ENCODE results near the gene PDE4DIP. TPM values are rescaled to one million over a fixed set of nuclear protein-coding genes. Genes with fewer than 3 reads are reported as not detected.
"Not testable (repeated sequence)": the region's sequence is repeated elsewhere in the genome, so short reads cannot be mapped to it uniquely, and the experiment has no call there.

PDE4DIP gene
- total RNA-seq, 2 experiments from 2014 or later = 43.3 to 49.8 TPM

DNA sequence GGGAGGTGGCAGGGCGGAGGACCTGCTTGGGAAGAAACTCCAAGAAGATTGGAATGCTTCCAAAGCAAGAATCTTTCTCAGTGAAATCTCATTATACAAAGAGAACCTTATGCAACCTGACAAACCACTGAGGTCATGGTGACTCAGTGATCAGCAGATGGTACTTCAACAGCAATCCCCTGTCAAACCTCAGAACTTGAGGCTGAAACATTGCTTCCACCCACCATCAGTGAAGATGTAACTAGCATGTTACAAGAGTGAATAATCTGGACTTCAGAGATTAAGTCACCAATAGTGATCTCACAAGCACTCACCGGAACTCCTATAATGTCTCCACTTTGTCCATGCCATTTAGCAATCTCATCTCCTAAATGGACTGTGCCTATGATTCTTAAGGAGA, 148.1 kb downstream of the PDE4DIP start:
- H3K4me3 Mint-ChIP-seq; H3K36me3 Mint-ChIP-seq; ATAC-seq (ENCODE audit: low read depth); H3K27ac Mint-ChIP-seq; H3K9me3 Mint-ChIP-seq; POLR2A ChIA-PET; H3K4me1 Mint-ChIP-seq; DNase-seq: not testable (repeated sequence)
- H3K27me3 Mint-ChIP-seq = peaks cover 11% of the 10 kb centered on the region

DNA sequence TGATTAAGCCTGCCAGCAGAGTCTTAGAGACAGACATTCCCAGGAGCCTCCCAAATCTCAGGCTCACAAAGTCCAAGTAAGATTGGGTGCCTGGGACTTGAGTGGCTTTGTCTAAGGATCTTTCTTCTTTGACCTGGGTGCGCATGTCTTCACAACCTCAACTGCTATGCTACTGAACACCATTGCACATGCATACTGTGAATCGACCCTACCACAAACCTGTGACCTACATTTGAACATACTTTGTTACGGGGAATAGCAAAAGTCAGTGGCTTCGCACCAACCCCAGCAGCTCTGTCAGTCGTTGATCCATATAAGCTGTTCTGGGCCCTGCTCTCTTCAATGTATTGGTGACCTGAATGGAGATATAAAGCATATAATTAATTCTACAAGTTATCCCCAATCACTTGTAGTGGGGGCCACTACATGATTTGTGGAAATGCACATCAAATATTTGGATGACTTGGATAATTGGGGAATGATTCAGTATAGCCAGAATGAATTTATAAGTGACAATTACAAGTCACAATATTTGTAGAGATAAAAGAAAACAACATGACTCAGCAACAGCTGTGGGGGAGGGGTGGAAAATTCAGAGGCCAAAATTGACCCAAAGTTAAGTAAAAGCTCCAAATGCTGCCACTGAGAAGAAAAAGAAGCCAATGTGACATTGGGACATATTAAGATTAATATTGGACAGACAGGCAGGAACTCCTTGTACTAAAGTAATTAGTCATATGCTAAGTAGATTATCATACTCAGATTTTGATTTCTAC, 152.4 kb downstream of the PDE4DIP start:
- H3K27ac Mint-ChIP-seq; H3K36me3 Mint-ChIP-seq; ATAC-seq (ENCODE audit: low read depth); H3K27me3 Mint-ChIP-seq; H3K4me3 Mint-ChIP-seq; H3K4me1 Mint-ChIP-seq; H3K9me3 Mint-ChIP-seq; DNase-seq; POLR2A ChIA-PET: not testable (repeated sequence)

DNA sequence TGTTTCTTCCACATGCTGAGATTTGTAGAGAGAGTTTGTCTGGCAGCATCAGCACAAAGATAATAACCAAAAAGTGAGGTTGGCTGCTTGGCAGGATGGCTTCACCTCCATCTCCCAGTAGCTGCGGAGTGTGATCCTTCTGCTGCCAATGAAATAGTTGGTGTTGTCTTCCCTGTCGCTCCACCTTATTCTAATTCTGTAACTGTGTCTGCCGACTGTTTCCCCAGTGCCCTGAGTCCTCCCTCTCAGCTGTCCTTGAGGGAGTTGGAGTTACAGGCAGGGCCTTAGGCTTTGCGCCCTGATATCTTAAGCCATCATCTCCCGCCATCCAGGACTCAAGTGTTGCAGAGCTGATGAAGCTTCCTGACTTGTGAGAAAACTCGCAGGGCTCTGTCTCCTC, 153.2 kb downstream of the PDE4DIP start:
- H3K27ac Mint-ChIP-seq; H3K4me1 Mint-ChIP-seq; H3K27me3 Mint-ChIP-seq; POLR2A ChIA-PET; H3K36me3 Mint-ChIP-seq; DNase-seq; H3K9me3 Mint-ChIP-seq; H3K4me3 Mint-ChIP-seq; ATAC-seq (ENCODE audit: low read depth): not testable (repeated sequence)

DNA sequence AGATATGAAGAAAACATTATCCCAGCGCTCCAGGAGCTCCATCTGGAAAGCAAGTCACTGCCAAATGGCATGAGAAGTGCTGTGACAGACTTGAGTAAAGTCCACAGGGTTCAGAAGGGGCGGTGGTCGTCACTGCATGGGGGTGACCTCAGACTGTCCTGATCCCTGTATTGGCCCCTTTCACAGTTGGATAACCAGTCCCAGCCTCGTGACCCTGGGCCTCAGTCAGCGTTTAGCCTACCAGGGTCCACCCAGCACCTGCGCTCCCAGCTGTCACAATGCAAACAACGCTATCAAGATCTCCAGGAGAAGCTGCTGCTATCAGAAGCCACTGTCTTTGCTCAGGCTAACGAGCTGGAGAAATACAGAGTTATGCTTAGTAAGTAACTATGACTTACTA, 158.4 kb downstream of the PDE4DIP start:
- DNase-seq; POLR2A ChIA-PET; H3K9me3 Mint-ChIP-seq; H3K36me3 Mint-ChIP-seq; H3K4me1 Mint-ChIP-seq; ATAC-seq (ENCODE audit: low read depth); H3K4me3 Mint-ChIP-seq; H3K27ac Mint-ChIP-seq; H3K27me3 Mint-ChIP-seq: not testable (repeated sequence)

DNA sequence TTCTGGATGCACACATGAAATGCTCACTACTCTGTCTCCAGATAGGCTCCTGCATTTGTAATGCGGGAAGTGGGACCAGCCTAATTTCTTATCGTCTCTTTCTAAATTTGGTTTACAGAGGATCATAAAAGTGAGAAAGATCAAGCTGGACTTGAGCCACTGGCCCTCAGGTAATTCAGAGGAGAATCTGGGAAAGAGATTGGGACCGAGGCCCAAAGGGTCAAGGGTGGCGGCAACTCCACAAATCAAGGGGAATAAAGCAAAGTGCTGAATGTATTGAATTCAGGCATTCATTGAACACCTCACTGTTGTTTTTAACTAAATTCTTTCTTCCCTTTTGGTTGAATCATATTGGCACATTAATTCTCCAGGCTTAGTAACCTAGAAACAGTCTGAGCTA, 164.1 kb downstream of the PDE4DIP start:
- POLR2A ChIA-PET; H3K4me3 Mint-ChIP-seq; H3K27ac Mint-ChIP-seq; H3K27me3 Mint-ChIP-seq; H3K9me3 Mint-ChIP-seq; H3K4me1 Mint-ChIP-seq; H3K36me3 Mint-ChIP-seq; DNase-seq; ATAC-seq (ENCODE audit: low read depth): not testable (repeated sequence)

DNA sequence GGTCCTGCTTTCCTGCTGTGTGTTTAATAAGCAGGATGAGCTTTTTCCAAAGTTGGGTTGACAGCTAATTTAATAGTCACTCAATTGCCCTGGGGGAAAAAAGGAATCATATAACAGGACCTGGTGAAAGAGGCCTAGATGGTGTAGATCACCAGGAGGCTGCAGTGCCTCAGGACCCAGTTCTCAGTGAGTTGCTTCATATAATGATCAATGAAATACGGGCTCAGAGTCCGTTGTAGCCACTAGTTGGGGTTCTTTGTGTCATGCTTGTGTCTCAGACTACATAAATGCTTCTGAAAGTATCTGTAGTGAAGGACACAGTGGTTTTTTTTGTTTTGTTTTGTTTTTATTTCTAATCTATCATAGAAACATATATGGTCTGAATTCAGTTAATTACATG, 164.5 kb downstream of the PDE4DIP start:
- POLR2A ChIA-PET; DNase-seq; ATAC-seq (ENCODE audit: low read depth); H3K36me3 Mint-ChIP-seq; H3K27ac Mint-ChIP-seq; H3K27me3 Mint-ChIP-seq; H3K4me3 Mint-ChIP-seq; H3K9me3 Mint-ChIP-seq; H3K4me1 Mint-ChIP-seq: not testable (repeated sequence)

DNA sequence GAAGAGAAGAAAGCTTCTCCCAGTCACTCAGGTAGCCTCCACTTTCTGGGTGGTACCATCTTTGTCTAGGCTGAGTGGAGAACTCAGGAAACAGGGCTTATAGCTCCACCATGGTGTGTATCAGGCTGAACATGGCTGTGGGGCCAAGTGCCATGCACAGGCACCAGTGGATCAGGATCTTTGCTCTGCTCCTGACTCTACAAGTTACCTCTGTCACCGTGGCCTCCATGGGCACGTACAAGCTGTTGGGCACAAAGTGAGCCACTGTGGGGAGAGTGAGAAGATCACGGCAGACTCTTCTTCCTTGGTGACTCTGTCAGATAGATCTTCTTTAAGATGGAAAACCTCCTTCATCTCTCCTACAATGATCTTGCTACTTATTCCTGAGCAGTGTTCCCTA, 165.5 kb downstream of the PDE4DIP start:
- ATAC-seq (ENCODE audit: low read depth); H3K36me3 Mint-ChIP-seq; H3K9me3 Mint-ChIP-seq; H3K27me3 Mint-ChIP-seq; H3K4me1 Mint-ChIP-seq; DNase-seq; H3K27ac Mint-ChIP-seq; POLR2A ChIA-PET; H3K4me3 Mint-ChIP-seq: not testable (repeated sequence)

DNA sequence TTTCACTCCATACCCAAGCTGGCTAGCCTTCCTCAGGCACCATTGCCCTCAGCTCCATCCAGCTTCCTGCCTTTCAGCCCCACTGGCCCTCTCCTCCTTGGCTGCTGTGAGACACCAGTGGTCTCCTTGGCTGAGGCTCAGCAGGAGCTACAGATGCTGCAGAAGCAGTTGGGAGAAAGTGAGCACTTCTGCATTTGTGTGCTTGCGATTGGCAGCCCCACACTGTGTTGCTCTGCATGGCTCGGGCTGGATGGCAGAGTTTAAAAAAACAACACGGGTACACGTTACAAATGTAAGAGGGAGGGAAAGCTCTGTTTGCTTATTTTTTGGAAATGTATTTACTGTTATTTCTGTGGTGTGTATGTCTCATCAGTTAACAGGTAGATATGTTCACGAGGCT, 168.4 kb downstream of the PDE4DIP start:
- H3K4me3 Mint-ChIP-seq; ATAC-seq (ENCODE audit: low read depth); POLR2A ChIA-PET: not testable (repeated sequence)

DNA sequence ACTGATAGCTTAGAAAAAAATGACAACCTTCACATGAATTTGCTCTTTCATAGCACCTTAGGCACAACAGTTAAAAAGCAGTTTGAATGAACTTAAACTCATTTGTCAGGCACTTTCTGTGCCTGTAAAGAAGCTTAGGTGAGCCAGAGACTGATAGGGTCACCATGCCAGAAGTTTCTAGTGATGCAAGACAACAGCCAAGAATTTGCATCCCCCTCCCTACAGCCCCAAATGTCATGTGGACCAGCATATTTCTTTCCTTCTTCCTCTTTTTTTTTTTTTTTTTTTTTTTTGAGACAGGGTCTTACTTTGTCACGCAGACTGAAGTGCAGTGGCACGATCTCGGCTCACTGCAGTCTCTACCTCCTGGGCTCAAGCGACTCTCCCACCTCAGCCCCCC, 169.3 kb downstream of the PDE4DIP start:
- DNase-seq; POLR2A ChIA-PET; H3K4me1 Mint-ChIP-seq; H3K27me3 Mint-ChIP-seq; H3K4me3 Mint-ChIP-seq; H3K27ac Mint-ChIP-seq; H3K36me3 Mint-ChIP-seq; H3K9me3 Mint-ChIP-seq; ATAC-seq (ENCODE audit: low read depth): not testable (repeated sequence)

More for the DNA sequence above, 168.4 kb downstream of the PDE4DIP start:
- not testable (repeated sequence) for H3K4me1 Mint-ChIP-seq, H3K27me3 Mint-ChIP-seq, DNase-seq, H3K36me3 Mint-ChIP-seq, H3K9me3 Mint-ChIP-seq, H3K27ac Mint-ChIP-seq

DNA sequence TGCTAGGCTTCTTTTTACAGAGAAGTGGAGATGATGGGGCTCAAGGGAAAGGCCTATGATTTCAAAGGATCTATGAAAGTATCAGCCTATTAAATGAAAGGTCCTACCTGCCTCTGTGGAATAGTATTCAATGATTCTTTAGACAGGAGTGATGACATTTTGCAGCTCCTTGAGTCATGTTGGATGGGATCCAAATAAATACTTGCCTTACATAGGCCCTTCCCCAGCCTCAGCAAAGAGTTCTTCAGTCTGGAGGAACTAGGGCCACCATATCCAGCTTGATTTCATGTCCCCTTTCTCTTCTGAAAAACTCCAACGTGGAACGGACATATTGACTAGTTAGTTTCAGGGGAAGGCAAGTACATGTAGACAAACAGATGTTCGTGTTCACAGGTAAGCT, 171.3 kb downstream of the PDE4DIP start:
- POLR2A ChIA-PET; H3K36me3 Mint-ChIP-seq; H3K27ac Mint-ChIP-seq; H3K27me3 Mint-ChIP-seq; H3K4me3 Mint-ChIP-seq; H3K4me1 Mint-ChIP-seq; H3K9me3 Mint-ChIP-seq; ATAC-seq (ENCODE audit: low read depth); DNase-seq: not testable (repeated sequence)

DNA sequence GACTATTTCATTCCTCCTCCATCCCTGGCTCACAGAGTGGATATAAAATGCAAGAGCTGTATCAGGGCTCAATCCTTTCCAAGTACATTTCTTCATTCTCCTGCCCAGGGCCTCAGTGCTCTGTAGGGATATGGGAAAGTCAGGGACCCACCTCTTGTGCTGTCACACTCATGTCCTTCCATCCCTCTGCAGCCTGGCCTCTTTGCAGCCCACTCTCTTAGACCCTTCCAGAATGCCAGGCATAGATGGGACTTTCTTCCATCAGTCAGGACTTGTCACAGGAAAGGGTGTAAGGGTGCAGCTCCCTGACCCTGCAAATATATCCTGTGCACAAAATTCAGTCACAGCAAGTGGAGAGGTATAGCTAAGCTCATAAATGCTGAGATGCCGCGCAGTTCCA, 172.4 kb downstream of the PDE4DIP start:
- H3K4me3 Mint-ChIP-seq; H3K36me3 Mint-ChIP-seq; H3K4me1 Mint-ChIP-seq; H3K9me3 Mint-ChIP-seq; ATAC-seq (ENCODE audit: low read depth); H3K27ac Mint-ChIP-seq; DNase-seq; H3K27me3 Mint-ChIP-seq; POLR2A ChIA-PET: not testable (repeated sequence)

DNA sequence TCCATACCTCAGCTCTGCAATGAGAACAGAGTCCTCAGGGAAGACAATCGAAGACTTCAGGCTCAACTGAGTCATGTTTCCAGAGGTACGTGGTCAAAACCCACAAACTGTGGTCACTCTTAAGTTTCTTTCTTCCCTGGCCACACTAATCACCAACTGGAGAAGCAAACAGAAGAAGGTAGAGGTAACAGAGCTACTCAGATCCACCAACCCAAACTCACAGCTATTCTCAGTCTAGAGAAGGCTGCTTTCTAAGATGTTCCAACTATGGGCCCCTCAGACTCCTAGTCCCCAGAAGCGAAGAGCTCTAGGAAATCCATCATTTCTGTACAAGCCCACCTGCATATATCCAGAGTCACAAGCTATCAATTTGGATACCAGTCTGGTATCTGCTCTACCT, 174.3 kb downstream of the PDE4DIP start:
- H3K27ac Mint-ChIP-seq; POLR2A ChIA-PET; H3K36me3 Mint-ChIP-seq; DNase-seq; H3K27me3 Mint-ChIP-seq; ATAC-seq (ENCODE audit: low read depth); H3K4me3 Mint-ChIP-seq; H3K4me1 Mint-ChIP-seq; H3K9me3 Mint-ChIP-seq: not testable (repeated sequence)

DNA sequence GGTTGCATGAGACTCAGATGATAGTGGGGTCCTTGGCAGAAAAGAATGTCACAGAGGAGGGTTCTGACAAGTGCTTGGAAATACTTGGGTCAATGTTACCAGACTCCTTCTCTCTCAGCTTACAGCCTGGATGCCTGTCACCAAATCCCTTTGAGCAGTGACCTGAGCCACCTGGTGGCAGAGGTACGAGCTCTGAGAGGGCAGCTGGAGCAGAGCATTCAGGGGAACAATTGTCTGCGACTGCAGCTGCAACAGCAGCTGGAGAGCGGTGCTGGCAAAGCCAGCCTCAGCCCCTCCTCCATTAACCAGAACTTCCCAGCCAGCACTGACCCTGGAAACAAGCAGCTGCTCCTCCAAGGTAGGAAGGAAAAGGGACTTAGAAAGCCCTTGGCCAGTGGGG, 180.1 kb downstream of the PDE4DIP start:
- H3K36me3 Mint-ChIP-seq; H3K4me1 Mint-ChIP-seq; H3K4me3 Mint-ChIP-seq; H3K9me3 Mint-ChIP-seq; POLR2A ChIA-PET; ATAC-seq (ENCODE audit: low read depth); H3K27ac Mint-ChIP-seq; DNase-seq; H3K27me3 Mint-ChIP-seq: not testable (repeated sequence)

DNA sequence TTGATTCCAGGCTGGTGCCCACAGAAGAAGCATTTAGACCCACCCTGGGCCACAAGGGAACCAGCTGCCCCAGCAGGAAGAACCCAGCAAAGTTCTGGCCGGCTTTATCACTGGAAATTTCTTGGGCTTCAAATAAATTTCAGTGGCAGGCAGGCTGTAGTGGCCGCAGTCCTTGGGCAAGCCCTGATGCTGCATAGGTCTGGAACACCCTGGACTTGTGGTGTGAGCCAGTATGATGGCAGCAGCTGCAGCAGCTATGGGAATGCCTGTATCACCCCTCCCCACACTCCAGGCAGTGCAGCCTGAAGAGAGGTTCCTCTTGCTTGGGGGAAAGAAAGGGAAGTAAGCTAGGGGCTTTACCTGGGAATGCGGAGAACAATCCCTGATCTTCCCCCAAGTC, 189.7 kb downstream of the PDE4DIP start:
- H3K9me3 Mint-ChIP-seq; H3K4me3 Mint-ChIP-seq; ATAC-seq (ENCODE audit: low read depth); H3K27me3 Mint-ChIP-seq; H3K4me1 Mint-ChIP-seq; POLR2A ChIA-PET; H3K36me3 Mint-ChIP-seq; DNase-seq; H3K27ac Mint-ChIP-seq: not testable (repeated sequence)

DNA sequence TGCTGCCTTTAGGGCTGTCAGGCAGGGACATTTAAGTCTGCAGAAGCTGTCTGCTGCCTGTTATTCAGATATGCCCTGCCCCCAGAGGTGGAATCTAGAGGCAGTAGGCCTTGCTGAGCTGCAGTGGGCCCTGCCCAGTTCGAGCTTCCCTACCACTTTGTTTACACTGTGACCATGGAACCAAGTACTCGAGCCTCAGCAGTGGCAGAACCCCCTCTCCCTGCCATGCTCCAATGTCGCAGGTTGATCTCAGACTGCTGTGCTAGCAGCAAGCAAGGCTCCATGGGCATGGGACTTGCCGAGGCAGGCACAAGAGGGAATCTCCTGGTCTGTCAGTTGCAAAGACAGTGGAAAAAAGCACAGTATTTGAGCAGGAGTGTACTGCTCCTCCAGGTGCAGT, 198.8 kb downstream of the PDE4DIP start:
- H3K4me3 Mint-ChIP-seq; H3K9me3 Mint-ChIP-seq; H3K36me3 Mint-ChIP-seq; H3K4me1 Mint-ChIP-seq; H3K27me3 Mint-ChIP-seq; ATAC-seq (ENCODE audit: low read depth); POLR2A ChIA-PET; H3K27ac Mint-ChIP-seq; DNase-seq: not testable (repeated sequence)

Data from activated naive CD8-positive, alpha-beta T cell treated with anti-CD3 and anti-CD28 coated beads, Interleukin-2, amount 10 ng/mL, durations not matched to agents 7 days and 5 days (primary cell).